ENCODE data around the gene IL31RA. TPM values are rescaled to one million over a fixed set of nuclear protein-coding genes. Genes with fewer than 3 reads are reported as not detected.

The IL31RA gene
- total and polyA plus RNA-seq, 2 donors from 2014 or later, result 0.44 TPM; not detected in 1

DNA sequence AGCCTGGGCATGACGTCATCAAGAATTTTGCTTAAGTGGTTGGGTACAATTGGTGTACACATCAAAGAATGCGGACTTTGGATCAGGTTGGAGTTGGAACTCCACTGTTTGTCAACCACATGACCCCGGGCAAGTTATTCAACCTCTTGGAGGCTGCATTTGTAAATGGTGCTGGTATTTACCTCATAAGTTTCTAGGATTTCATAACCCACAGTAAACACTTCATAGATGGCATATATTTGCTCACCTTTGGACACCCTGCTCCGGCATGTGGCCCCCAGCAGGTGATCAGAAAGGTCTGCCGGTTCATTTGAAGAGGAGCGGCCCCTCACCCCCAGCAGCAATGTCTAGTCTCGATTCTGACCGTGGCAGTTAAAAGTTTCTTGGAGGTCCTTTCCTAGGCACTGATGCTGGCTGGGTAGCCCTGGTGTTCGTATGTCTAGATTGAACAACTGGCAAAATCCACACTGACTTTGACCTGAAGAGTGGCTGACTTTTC, 83.0 kb downstream of the IL31RA start:
- H3K4me1 ChIP-seq (ENCODE audit: control insufficient read depth in 2 of 3, insufficient read depth in 2 of 3, low read depth in 1 of 3, low read length in 3 of 3), result peaks cover 0 to 4% (median 2%) of the 10 kb centered on the region in 3 donors
- no peaks in the 10 kb centered on the region for H3K9me3 ChIP-seq (ENCODE audit: control insufficient read depth in 2 of 3, insufficient read depth in 1 of 3, low read length in 3 of 3)
- DNase-seq (peak in 2 of 5 donors; percentile 25 to 61), FAIRE-seq (no peak)
- no peak overlapping the region for H3K4me3 ChIP-seq (ENCODE audit: low read length in 3 of 3)
- peaks cover 0 to 10% (median 7%) of the 10 kb centered on the region in 3 donors for H3K36me3 ChIP-seq (ENCODE audit: control insufficient read depth in 2 of 3, insufficient read depth in 3 of 3, low read length in 3 of 3)
- H3K27me3 ChIP-seq (ENCODE audit: control insufficient read depth, insufficient read depth, low read length), result no peaks in the 10 kb centered on the region
- intact Hi-C loops (cut with DNase I), result no loop called here
- TF ChIP-seq CTCF (IDR thresholded peaks at IDR 0.05; ENCODE audit: borderline replicate concordance, extremely low read depth, insufficient read depth), result no peak
- H3K9ac ChIP-seq (ENCODE audit: low read length in 3 of 3), result no peak overlapping the region
- peak overlapping the region; percentile 48 to 83 for H3K27ac ChIP-seq (ENCODE audit: low read depth in 2 of 2, low read length in 2 of 2)

DNA sequence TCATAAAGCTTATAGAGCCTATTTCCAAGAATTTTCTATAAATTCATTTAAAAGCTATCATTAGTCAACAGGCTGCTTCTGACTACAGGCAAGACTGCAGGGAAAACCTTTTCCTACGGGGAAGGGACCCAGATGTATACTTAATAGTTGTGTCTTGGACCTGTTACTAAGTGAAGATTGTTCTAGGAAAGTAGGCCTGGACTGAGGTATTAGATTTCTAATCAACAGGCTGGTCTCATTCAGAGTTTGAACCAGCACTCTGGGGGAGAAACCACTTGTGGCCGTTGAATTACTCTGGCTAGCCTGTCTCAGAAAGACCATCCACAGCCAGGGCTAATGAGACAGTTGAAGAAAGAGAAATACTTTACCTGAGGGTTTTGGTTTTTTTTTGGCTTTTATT, 83.6 kb downstream of the IL31RA start:
- intact Hi-C loops (cut with DNase I), result no loop called here
- H3K27ac ChIP-seq (ENCODE audit: low read depth in 2 of 2, low read length in 2 of 2), result peak overlapping the region; percentile 48 to 83

DNA sequence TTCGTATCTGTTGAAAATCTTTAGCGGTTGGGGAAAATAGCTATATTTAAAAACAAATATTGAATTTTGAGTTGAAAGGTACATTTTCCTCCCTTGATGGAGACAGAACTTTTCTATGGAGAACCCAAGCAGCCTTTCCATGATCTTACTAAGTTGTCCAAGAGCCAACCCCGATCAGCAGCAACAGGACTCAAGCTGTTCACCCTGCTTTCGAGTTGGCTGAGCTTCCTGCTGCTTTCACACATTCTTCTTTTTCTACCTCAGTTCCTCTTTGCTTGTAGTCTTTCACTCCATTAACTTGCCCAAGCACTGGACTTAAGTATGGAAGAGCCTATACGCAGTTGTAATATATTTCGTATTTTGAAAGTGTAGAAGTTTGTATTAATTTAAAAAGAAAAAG, 84.2 kb downstream of the IL31RA start:
- Histone ChIP-seq H3K36me3 (ENCODE audit: control insufficient read depth in 2 of 3, insufficient read depth in 3 of 3, low read length in 3 of 3) (peaks cover under 1 to 15% (median 10%) of the 10 kb centered on the region in 3 donors), H3K4me3 (ENCODE audit: low read length in 3 of 3) (no peak overlapping the region), H3K4me1 (ENCODE audit: control insufficient read depth in 2 of 3, insufficient read depth in 2 of 3, low read depth in 1 of 3, low read length in 3 of 3) (peaks cover 0 to 4% (median 2%) of the 10 kb centered on the region in 3 donors), H3K27ac (ENCODE audit: low read depth in 2 of 2, low read length in 2 of 2) (no peak overlapping the region), H3K27me3 (ENCODE audit: control insufficient read depth, insufficient read depth, low read length) (no peaks in the 10 kb centered on the region), H3K9ac (ENCODE audit: low read length in 3 of 3) (no peak overlapping the region), H3K9me3 (ENCODE audit: control insufficient read depth in 2 of 3, insufficient read depth in 1 of 3, low read length in 3 of 3) (no peaks in the 10 kb centered on the region)
- DNase-seq, result no peak
- no peak for TF ChIP-seq CTCF (IDR thresholded peaks at IDR 0.05; ENCODE audit: borderline replicate concordance, extremely low read depth, insufficient read depth)
- no peak for FAIRE-seq
- intact Hi-C loops (cut with DNase I), result no loop called here

More for the DNA sequence above, 83.6 kb downstream of the IL31RA start:
- Histone ChIP-seq H3K27me3 (ENCODE audit: control insufficient read depth, insufficient read depth, low read length) (no peaks in the 10 kb centered on the region), H3K4me3 (ENCODE audit: low read length in 3 of 3) (no peak overlapping the region), H3K36me3 (ENCODE audit: control insufficient read depth in 2 of 3, insufficient read depth in 3 of 3, low read length in 3 of 3) (peaks cover 0 to 14% (median 8%) of the 10 kb centered on the region in 3 donors), H3K9ac (ENCODE audit: low read length in 3 of 3) (no peak overlapping the region), H3K4me1 (ENCODE audit: control insufficient read depth in 2 of 3, insufficient read depth in 2 of 3, low read depth in 1 of 3, low read length in 3 of 3) (peaks cover 0 to 4% (median 2%) of the 10 kb centered on the region in 3 donors), H3K9me3 (ENCODE audit: control insufficient read depth in 2 of 3, insufficient read depth in 1 of 3, low read length in 3 of 3) (no peaks in the 10 kb centered on the region)
- no peak for TF ChIP-seq CTCF (IDR thresholded peaks at IDR 0.05; ENCODE audit: borderline replicate concordance, extremely low read depth, insufficient read depth)
- FAIRE-seq (no peak), DNase-seq (no peak)

Measured in kidney (tissue), 14 donors.